Measurements from ENCODE around the gene HAP1.

DNA sequence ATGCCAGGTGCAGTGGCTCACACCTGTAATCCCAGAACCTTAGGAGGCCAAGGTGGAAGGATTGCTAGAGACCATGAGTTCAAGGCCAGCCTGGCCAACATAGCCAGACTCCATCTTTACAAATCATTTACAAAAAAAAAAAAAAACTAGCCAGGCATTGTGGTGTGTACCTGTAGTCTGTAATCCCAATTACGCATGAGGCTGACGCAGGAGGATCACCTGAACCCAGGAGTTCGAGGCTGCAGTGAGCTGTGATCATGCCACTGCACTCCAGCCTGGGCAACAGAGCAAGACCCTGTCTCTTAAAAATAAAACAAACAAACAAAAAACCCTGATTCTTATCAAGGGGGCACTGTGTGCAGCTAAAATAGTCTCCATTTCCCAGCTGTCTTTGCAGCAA lies 16.8 kb upstream of the HAP1 start:
- TF ChIP-seq, protein P1, sequence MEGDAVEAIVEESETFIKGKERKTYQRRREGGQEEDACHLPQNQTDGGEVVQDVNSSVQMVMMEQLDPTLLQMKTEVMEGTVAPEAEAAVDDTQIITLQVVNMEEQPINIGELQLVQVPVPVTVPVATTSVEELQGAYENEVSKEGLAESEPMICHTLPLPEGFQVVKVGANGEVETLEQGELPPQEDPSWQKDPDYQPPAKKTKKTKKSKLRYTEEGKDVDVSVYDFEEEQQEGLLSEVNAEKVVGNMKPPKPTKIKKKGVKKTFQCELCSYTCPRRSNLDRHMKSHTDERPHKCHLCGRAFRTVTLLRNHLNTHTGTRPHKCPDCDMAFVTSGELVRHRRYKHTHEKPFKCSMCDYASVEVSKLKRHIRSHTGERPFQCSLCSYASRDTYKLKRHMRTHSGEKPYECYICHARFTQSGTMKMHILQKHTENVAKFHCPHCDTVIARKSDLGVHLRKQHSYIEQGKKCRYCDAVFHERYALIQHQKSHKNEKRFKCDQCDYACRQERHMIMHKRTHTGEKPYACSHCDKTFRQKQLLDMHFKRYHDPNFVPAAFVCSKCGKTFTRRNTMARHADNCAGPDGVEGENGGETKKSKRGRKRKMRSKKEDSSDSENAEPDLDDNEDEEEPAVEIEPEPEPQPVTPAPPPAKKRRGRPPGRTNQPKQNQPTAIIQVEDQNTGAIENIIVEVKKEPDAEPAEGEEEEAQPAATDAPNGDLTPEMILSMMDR (IDR thresholded peaks at IDR 0.05) = no peak
- TF ChIP-seq POLR2A (IDR thresholded peaks at IDR 0.05) (no peak), POLR2AphosphoS5 (IDR thresholded peaks at IDR 0.05; ENCODE audit: insufficient read depth in 1 of 2, low read depth in 1 of 2) (no peak)
